Upper lobe of right lung (tissue), 1 donor: Measurements from ENCODE around the gene TJP3. TPM values are rescaled to one million over a fixed set of nuclear protein-coding genes. Genes with fewer than 3 reads are reported as not detected.
"Not testable (repeated sequence)": the region's sequence is repeated elsewhere in the genome, so short reads cannot be mapped to it uniquely, and the experiment has no call there.

ENCODE experiments used
- ATAC-seq: fragments of 200-7000 bp; cut with Tn5 transposase; one replicate; pipeline ENCODE4 v1.9.1; 2020; ENCODE audit warnings: mild to moderate bottlenecking, moderate library complexity
- DNase-seq: peaks from one replicate; pipeline ENCODE4 v3.0.0-alpha.2; 2020
- H3K27ac ChIP-seq: fragments of 200-600 bp; one replicate; pipeline ENCODE4 v1.8.0; 2022
- H3K27me3 ChIP-seq: fragments of 200-600 bp; one replicate; pipeline ENCODE4 v1.8.0; 2022; ENCODE audit warnings: mild to moderate bottlenecking
- H3K36me3 ChIP-seq: fragments of 200-600 bp; one replicate; pipeline ENCODE4 v1.8.0; 2022
- H3K4me1 ChIP-seq: fragments of 200-600 bp; one replicate; pipeline ENCODE4 v1.8.0; 2022
- H3K4me3 ChIP-seq: fragments of 200-600 bp; one replicate; pipeline ENCODE4 v1.8.0; 2022; ENCODE audit warnings: mild to moderate bottlenecking
- H3K9me3 ChIP-seq: fragments of 200-600 bp; one replicate; pipeline ENCODE4 v1.8.0; 2022
- CTCF ChIP-seq: fragments of 200-600 bp; IDR thresholded peaks from one replicate; pipeline ENCODE4 v1.8.0; 2022; ENCODE audit warnings: antibody characterized with exemption
- intact Hi-C: fragments of 100-400 bp; cut with DNase I; formaldehyde crosslinking; loops from one replicate; pipeline ENCODE4 v1.11.0; 2022
- total RNA-seq: library from RNA; stranded (reverse); fragmentation: NEBNext Ultra II Directional; extraction: Animal tissue kit (Norgen Biotek cat#: 25700); gene quantifications from one replicate; pipeline ENCODE4 v1.2.1, GENCODE V29; 2021
- donor health status: DM: no; HTN: yes; CAD: no; lungs with severe emphysema.

TJP3 gene
- total RNA-seq, 1 donor from 2014 or later, result 23.0 TPM

DNA sequence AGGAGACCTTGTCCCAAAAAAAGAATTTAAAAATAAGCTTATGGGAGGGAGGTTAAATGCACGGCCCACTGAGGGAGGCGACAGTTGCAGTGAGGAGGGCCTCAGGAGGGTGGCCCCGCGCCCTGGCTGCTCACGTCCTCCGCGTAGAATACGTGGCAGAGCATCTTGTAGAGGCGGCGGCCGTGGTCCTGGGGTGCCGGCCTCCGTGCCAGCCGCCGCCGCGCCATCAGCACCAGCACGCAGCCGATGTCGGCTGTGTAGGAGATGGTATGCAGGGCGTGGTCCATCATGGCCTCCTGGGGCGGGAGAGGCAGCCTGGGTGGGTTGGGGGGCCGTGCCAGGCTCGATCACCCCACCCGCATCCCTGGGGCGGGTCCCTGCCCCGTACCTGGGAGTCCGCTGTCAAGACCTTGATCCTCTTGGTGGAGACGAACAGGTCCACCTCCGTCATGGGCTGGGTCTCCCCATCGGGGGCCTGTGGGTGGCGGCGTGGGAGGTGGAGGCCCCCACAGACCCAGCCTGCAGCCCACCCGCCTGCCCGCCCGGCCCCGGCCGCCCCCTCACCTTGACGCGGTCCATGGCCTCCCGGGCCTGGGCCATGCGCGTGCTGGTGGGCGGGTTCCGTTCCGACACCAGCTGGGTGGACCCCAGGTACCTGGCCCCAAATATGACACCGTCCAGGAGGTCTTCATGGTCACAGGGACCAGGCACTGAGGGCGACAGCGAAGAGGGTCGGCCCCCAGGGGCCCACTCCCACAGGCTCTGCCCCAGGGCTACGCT, 45.6 kb downstream of the TJP3 start:
- ATAC-seq (peak; percentile 23), DNase-seq (no peak)
- Histone ChIP-seq H3K4me1 (peaks cover 3% of the 10 kb centered on the region), H3K27me3 (no peaks in the 10 kb centered on the region), H3K4me3 (no peak overlapping the region), H3K27ac (no peak overlapping the region), H3K9me3 (no peaks in the 10 kb centered on the region), H3K36me3 (peaks cover 47% of the 10 kb centered on the region)
- intact Hi-C loops, result no loop called here
- TF ChIP-seq CTCF, result no peak

GRCh38 chr19:3757705-3758104, 49.5 kb downstream of the TJP3 start:
- H3K27me3 ChIP-seq, ATAC-seq, DNase-seq, H3K9me3 ChIP-seq, intact Hi-C loops, H3K4me3 ChIP-seq, H3K27ac ChIP-seq: not testable (repeated sequence)
- Histone ChIP-seq H3K36me3 (peaks cover 18% of the 10 kb centered on the region), H3K4me1 (peaks cover 26% of the 10 kb centered on the region)

DNA sequence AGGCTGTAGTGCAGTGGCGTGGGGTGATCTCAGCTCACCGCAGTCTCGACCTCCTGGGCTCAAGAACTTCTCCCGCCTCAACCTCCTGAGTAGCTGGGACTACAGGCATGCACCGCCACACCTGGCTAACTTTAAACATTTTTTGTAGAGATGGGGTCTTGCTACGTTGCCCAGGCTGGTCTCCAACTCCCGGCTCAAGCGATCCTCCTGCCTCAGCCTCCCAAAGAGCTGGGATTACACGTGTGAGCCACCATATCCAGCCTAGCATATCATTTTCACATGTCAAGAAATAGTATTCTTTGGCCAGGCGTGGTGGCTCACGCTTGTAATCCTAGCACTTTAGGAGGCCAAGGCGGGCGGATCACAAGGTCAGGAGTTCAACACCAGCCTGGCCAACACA, 50.1 kb downstream of the TJP3 start:
- DNase-seq, H3K4me3 ChIP-seq, ATAC-seq, H3K27ac ChIP-seq, H3K9me3 ChIP-seq, intact Hi-C loops, H3K27me3 ChIP-seq: not testable (repeated sequence)
- Histone ChIP-seq H3K36me3 (peaks cover 12% of the 10 kb centered on the region), H3K4me1 (peaks cover 28% of the 10 kb centered on the region)

DNA sequence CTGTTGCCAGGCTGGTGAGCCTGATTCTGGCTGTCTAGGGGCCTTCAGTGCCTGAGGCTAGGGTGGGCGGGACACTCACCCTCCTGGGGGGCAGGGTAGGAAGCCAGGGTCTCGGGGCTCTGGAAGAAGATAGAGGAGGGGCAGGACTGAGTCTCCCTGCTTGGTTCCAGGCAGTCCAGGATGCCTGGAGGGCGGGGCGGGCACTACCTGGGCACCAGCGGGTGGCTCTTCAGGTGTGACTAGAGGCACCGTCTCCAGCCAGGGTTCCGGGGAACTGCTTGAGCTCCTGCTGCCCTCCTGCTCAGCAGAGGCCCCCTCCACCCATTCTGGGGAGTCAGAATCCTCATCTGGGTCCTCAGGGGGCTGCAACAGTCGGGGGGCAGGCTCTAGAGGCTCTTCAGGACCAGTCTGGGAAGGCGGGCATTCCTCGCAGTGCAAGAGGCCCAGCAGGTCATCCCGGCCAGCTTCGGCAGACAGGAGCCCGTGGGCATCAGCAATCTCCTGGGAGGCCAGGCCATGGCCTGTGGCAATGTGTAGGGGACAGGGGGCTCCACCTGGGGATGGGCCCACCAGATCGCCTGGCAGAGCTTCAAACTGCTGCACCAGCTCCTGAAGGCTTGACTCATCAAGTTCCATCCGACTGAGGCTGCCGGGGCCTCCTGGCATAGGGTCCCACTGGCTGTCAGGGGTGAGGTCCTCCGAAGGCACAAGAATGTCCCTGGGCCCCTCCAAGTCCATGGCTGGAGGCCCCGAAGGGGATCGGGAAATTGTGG, 51.5 kb downstream of the TJP3 start:
- intact Hi-C loops, result no loop called here
- no peak for TF ChIP-seq CTCF
- H3K4me1 ChIP-seq, result peaks cover 35% of the 10 kb centered on the region
- no peak overlapping the region for H3K4me3 ChIP-seq
- DNase-seq (no peak), ATAC-seq (no peak)
- H3K27me3 ChIP-seq, result no peaks in the 10 kb centered on the region
- no peaks in the 10 kb centered on the region for H3K9me3 ChIP-seq
- peaks cover 8% of the 10 kb centered on the region for H3K36me3 ChIP-seq
- no peak overlapping the region for H3K27ac ChIP-seq

DNA sequence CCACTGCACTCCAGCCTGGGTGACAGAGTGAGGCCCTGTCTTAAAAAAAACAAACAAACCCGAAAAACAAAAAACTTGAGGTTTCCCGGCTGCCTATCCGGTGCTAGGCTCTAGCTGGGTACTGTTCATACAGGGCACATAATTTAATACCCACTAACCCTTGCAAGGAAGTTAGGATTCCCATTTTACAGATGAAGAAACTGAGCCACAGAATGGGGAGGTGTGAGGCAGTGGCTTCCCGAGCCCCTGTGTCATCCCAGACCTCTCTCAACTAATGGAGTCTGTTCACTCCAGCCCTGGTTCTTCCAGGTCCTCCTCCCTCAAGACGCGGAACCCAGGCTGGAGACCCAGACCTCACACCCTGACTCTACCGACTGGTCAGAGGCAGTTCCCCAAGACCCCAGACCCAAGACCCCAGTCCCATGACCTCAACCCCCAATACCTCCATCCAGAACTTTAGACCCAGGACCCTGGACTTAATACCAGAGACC, 52.7 kb downstream of the TJP3 start:
- no peak for ATAC-seq
- H3K36me3 ChIP-seq, result peaks cover 18% of the 10 kb centered on the region
- peak overlapping the region; percentile 99 for H3K27ac ChIP-seq
- H3K4me3 ChIP-seq, result peak overlapping the region; percentile 97
- intact Hi-C loops, result no loop called here
- H3K9me3 ChIP-seq, result no peaks in the 10 kb centered on the region
- no peak for TF ChIP-seq CTCF
- H3K27me3 ChIP-seq, result no peaks in the 10 kb centered on the region
- no peak for DNase-seq
- peaks cover 35% of the 10 kb centered on the region for H3K4me1 ChIP-seq

DNA sequence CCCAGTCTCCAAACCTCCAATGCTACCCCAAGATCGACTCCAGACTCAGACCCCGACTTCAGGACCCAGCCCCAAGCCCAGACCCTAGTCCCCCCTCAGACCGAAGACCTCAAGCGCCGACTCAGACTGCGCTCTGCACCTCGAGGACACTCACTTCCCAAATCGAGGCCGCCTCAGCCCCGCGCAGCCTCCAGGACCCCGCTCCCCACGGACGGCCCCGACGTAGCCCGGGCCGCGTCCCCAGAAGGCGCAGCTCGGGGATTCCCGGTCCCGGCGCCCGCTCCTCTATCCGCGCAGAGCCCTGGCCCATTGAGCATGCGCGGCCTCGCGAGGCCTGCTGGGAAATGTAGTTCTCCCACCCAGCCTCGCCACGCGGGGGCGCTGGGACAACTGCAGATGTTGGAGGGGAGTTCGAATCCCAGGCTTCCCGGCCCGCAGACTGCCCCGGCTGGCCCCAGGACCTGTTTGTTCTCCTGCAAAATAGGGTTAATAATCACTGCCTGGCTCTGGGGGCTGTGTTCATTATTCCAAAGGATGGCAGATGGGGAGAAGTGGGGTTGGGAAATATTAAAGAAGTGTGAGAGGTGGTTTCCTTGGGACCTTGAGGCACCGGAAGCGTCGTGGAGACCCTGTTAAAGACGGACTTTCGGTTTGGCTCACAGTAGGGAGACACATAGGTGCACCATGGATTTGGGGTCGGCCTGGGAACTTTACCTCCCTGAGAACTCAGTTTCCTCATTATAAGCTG, 53.4 kb downstream of the TJP3 start, which contains the start of gene APBA3:
Gene APBA3, minus strand, starts transcription at position 311 of the 748 bp plus-strand sequence. CDS start 1,428 bp downstream, outside the sequence.
- Histone ChIP-seq H3K36me3 (peaks cover 25% of the 10 kb centered on the region), H3K9me3 (no peaks in the 10 kb centered on the region), H3K4me3 (peak within 1 kb of the TSS; percentile 97), H3K27ac (peak within 1 kb of the TSS; percentile 99), H3K4me1 (peaks cover 35% of the 10 kb centered on the region), H3K27me3 (no peaks in the 10 kb centered on the region)
- intact Hi-C loops, result no loop called here
- peak; percentile 67 for TF ChIP-seq CTCF
- DNase-seq, result peak; percentile 96
- ATAC-seq, result peak; percentile 77
